Fibroblast of lung (primary cell): ENCODE results near the gene NUDCD3. TPM values are rescaled to one million over a fixed set of nuclear protein-coding genes. Genes with fewer than 3 reads are reported as not detected.

Experiments used
- DNase-seq, 2 donors: peaks; one replicate each; pipeline versions ENCODE4 v3.0.0 to v3.0.0-alpha.2; 2010; ENCODE audit warnings: low read depth in 2 of 2
- H2AFZ ChIP-seq: 2 replicates; pipeline ENCODE4 v1.5.1; 2012; ENCODE audit warnings: low read length, control low read depth, inconsistent platforms
- H3K27ac ChIP-seq: 2 replicates; pipeline ENCODE4 v1.5.1; 2011; ENCODE audit warnings: low read length, control low read depth; ENCODE audit not compliant: insufficient read depth
- H3K27me3 ChIP-seq: 2 replicates; pipeline ENCODE4 v1.5.1; 2011; ENCODE audit warnings: mild to moderate bottlenecking, low read length; ENCODE audit not compliant: control insufficient read depth, insufficient read depth
- H3K36me3 ChIP-seq: 2 replicates; pipeline ENCODE4 v1.5.1; 2011; ENCODE audit warnings: low read length; ENCODE audit not compliant: control insufficient read depth, insufficient read depth
- H3K4me1 ChIP-seq: 2 replicates; pipeline ENCODE4 v1.5.1; 2011; ENCODE audit warnings: low read length; ENCODE audit not compliant: control insufficient read depth, insufficient read depth; ENCODE audit errors: extremely low read depth
- H3K4me2 ChIP-seq: 2 replicates; pipeline ENCODE4 v1.5.1; 2011; ENCODE audit warnings: low read length, control low read depth; ENCODE audit not compliant: insufficient read depth; ENCODE audit errors: extremely low read depth
- H3K4me3 ChIP-seq, 4 experiments: fragments of 200-600 bp in 1 of 4; sonication (generic) in 1 of 4; replicated peaks in 1 of 4; 2 replicates each; pipeline ENCODE4 v1.5.1; 2011 to 2016; ENCODE audit warnings: low read length in 4 of 4, low read depth in 3 of 4, mild to moderate bottlenecking in 3 of 4, control low read depth in 2 of 4, inconsistent platforms in 1 of 4, mixed read lengths in 1 of 4; ENCODE audit not compliant: insufficient read depth in 1 of 4; ENCODE audit errors: control extremely low read depth in 1 of 4
- H3K79me2 ChIP-seq: 2 replicates; pipeline ENCODE4 v1.5.1; 2012; ENCODE audit warnings: mild to moderate bottlenecking, low read length, inconsistent platforms; ENCODE audit not compliant: control insufficient read depth, insufficient read depth
- H3K9ac ChIP-seq: 2 replicates; pipeline ENCODE4 v1.5.1; 2011; ENCODE audit warnings: mild to moderate bottlenecking, low read length, control low read depth; ENCODE audit not compliant: insufficient read depth
- H3K9me3 ChIP-seq: 2 replicates; pipeline ENCODE4 v1.5.1; 2012; ENCODE audit warnings: low read depth, low read length; ENCODE audit not compliant: control insufficient read depth, insufficient read depth
- H4K20me1 ChIP-seq: 2 replicates; pipeline ENCODE4 v1.5.1; 2011; ENCODE audit warnings: low read length; ENCODE audit not compliant: control insufficient read depth, insufficient read depth; ENCODE audit errors: extremely low read depth
- CTCF ChIP-seq, 2 donors: IDR thresholded peaks in 1 of 2; conservative IDR thresholded peaks in 1 of 2; 1 replicate in 1 of 2; 2 replicates in 1 of 2; pipeline ENCODE4 v1.5.1; 2011 to 2012; ENCODE audit warnings: low read length in 2 of 2, control low read depth in 1 of 2, inconsistent platforms in 1 of 2, low read depth in 1 of 2, mild to moderate bottlenecking in 1 of 2
- EZH2 ChIP-seq: IDR thresholded peaks from 2 replicates; pipeline ENCODE4 v1.5.1; 2012; ENCODE audit warnings: low read length, control low read depth, mild to moderate bottlenecking; ENCODE audit errors: missing control alignments
- polyA plus RNA-seq, 2 donors: library from polyadenylated mRNA; depleted of rRNA in 1 of 2; stranded (reverse) in 1 of 2; unstranded in 1 of 2; fragments of >200 nt; gene quantifications; 2 replicates each; pipeline ENCODE4 v1.2.1, GENCODE V29; 2011 to 2012; ENCODE audit warnings: missing spikeins in 1 of 2
- total RNA-seq: library from RNA; depleted of rRNA; stranded (reverse); fragments of >200 nt; gene quantifications from 2 replicates; pipeline ENCODE4 v1.2.1, GENCODE V29; 2014

The NUDCD3 gene
- total and polyA plus RNA-seq, 2 donors (not counting 1 experiment from before 2014, with no cell fraction given), result 51.9 to 68.7 TPM

GRCh38 chr7:44373418-44373740 is 117.1 kb downstream of the NUDCD3 start:
- no peak overlapping the region for H2AFZ ChIP-seq
- H3K4me2 ChIP-seq, result no peak overlapping the region
- H3K79me2 ChIP-seq, result no peaks in the 10 kb centered on the region
- H4K20me1 ChIP-seq, result no peaks in the 10 kb centered on the region
- H3K4me1 ChIP-seq, result peaks cover 13% of the 10 kb centered on the region
- no peak for TF ChIP-seq CTCF (conservative IDR thresholded peaks at IDR 0.05 in 1 of 2, IDR thresholded peaks at IDR 0.05 in 1 of 2; ENCODE audit: low read depth in 1 of 2, low read length in 2 of 2)
- TF ChIP-seq EZH2, result no peak
- no peak overlapping the region for H3K9ac ChIP-seq
- no peaks in the 10 kb centered on the region for H3K27me3 ChIP-seq
- no peak overlapping the region for H3K4me3 ChIP-seq
- H3K36me3 ChIP-seq, result no peaks in the 10 kb centered on the region
- no peaks in the 10 kb centered on the region for H3K9me3 ChIP-seq
- no peak for DNase-seq
- H3K27ac ChIP-seq, result no peak overlapping the region

GRCh38 chr7:44372560-44373417 is 117.7 kb downstream of the NUDCD3 start:
- Histone ChIP-seq H3K27me3 (no peaks in the 10 kb centered on the region), H3K9ac (no peak overlapping the region), H3K4me2 (no peak overlapping the region), H3K4me3 (no peak overlapping the region), H3K4me1 (peaks cover 10% of the 10 kb centered on the region), H3K36me3 (no peaks in the 10 kb centered on the region), H4K20me1 (no peaks in the 10 kb centered on the region), H2AFZ (no peak overlapping the region), H3K9me3 (no peaks in the 10 kb centered on the region), H3K79me2 (no peaks in the 10 kb centered on the region), H3K27ac (no peak overlapping the region)
- DNase-seq, result no peak
- TF ChIP-seq EZH2 (no peak), CTCF (conservative IDR thresholded peaks at IDR 0.05 in 1 of 2, IDR thresholded peaks at IDR 0.05 in 1 of 2; ENCODE audit: low read depth in 1 of 2, low read length in 2 of 2) (no peak)

- Histone ChIP-seq H3K36me3 (no peaks in the 10 kb centered on the region), H3K27me3 (no peaks in the 10 kb centered on the region), H3K9ac (no peak overlapping the region), H3K4me1 (peaks cover 10% of the 10 kb centered on the region), H3K9me3 (no peaks in the 10 kb centered on the region), H4K20me1 (no peaks in the 10 kb centered on the region), H3K4me2 (no peak overlapping the region), H2AFZ (no peak overlapping the region), H3K4me3 (no peak overlapping the region), H3K27ac (no peak overlapping the region), H3K79me2 (no peaks in the 10 kb centered on the region)
- TF ChIP-seq CTCF (conservative IDR thresholded peaks at IDR 0.05 in 1 of 2, IDR thresholded peaks at IDR 0.05 in 1 of 2; ENCODE audit: low read depth in 1 of 2, low read length in 2 of 2), result no peak
- TF ChIP-seq EZH2, result no peak
- peak in 1 of 2 donors; percentile 25 for DNase-seq
Measured at GRCh38 chr7:44368885-44369284, 121.6 kb downstream of the NUDCD3 start.
